Glutamatergic neuron (in vitro differentiated cells): ENCODE data around the gene ESRRA. TPM values are rescaled to one million over a fixed set of nuclear protein-coding genes. Genes with fewer than 3 reads are reported as not detected.
A peak's percentile ranks its signal among the peaks of the same experiment; 100 is the strongest.

Source experiments
- DNase-seq: peaks from one replicate; pipeline ENCODE4 v3.0.0; 2022
- H3K27ac Mint-ChIP-seq: one replicate; pipeline ENCODE4 v1.8.0; 2020; ENCODE audit warnings: mild to moderate bottlenecking, mixed read lengths, inconsistent platforms; ENCODE audit not compliant: unreplicated experiment
- H3K27me3 Mint-ChIP-seq: one replicate; pipeline ENCODE4 v1.8.0; 2020; ENCODE audit warnings: mild to moderate bottlenecking, moderate library complexity, mixed read lengths, inconsistent platforms; ENCODE audit not compliant: unreplicated experiment
- H3K36me3 Mint-ChIP-seq: one replicate; pipeline ENCODE4 v1.8.0; 2020; ENCODE audit warnings: mild to moderate bottlenecking, mixed read lengths, inconsistent platforms; ENCODE audit not compliant: unreplicated experiment
- H3K4me1 Mint-ChIP-seq: one replicate; pipeline ENCODE4 v1.8.0; 2020; ENCODE audit warnings: mild to moderate bottlenecking, low read depth, mixed read lengths, inconsistent platforms; ENCODE audit not compliant: unreplicated experiment
- H3K4me3 Mint-ChIP-seq: one replicate; pipeline ENCODE4 v1.8.0; 2020; ENCODE audit warnings: mild to moderate bottlenecking, mixed read lengths, inconsistent platforms; ENCODE audit not compliant: unreplicated experiment
- H3K9me3 Mint-ChIP-seq: one replicate; pipeline ENCODE4 v1.8.0; 2020; ENCODE audit warnings: mild to moderate bottlenecking, moderate library complexity, mixed read lengths, inconsistent platforms; ENCODE audit not compliant: unreplicated experiment
- CTCF ChIP-seq: fragments of 200-600 bp; sonication (generic); IDR thresholded peaks from one replicate; pipeline ENCODE4 v1.5.0; 2021; ENCODE audit not compliant: partially characterized antibody, unreplicated experiment
- total RNA-seq: library from RNA; stranded (reverse); fragmentation: NEBNext Ultra II Directional; extraction: Animal tissue kit (Norgen Biotek cat#: 25700); gene quantifications from one replicate; pipeline ENCODE4 v1.2.1, GENCODE V29; 2021; ENCODE audit not compliant: unreplicated experiment

ESRRA gene
- total RNA-seq, 1 donor from 2014 or later = 69.9 TPM

GRCh38 chr11:64347193-64347867, 42.0 kb downstream of the ESRRA start:
- Mint-ChIP-seq H3K4me3 (no peak overlapping the region), H3K27ac (peak overlapping the region; percentile 38), H3K27me3 (peaks cover 11% of the 10 kb centered on the region), H3K36me3 (no peaks in the 10 kb centered on the region), H3K4me1 (peaks cover 5% of the 10 kb centered on the region), H3K9me3 (peaks cover 9% of the 10 kb centered on the region)
- DNase-seq = no peak
- TF ChIP-seq CTCF = no peak

- no peaks in the 10 kb centered on the region for H3K36me3 Mint-ChIP-seq
- TF ChIP-seq CTCF = no peak
- DNase-seq = peak; percentile 63
- H3K4me3 Mint-ChIP-seq = no peak overlapping the region
- peak overlapping the region; percentile 55 for H3K27ac Mint-ChIP-seq
- peaks cover 9% of the 10 kb centered on the region for H3K27me3 Mint-ChIP-seq
- H3K4me1 Mint-ChIP-seq = peaks cover 3% of the 10 kb centered on the region
- H3K9me3 Mint-ChIP-seq = peaks cover 9% of the 10 kb centered on the region
Measured at GRCh38 chr11:64348383-64349024, 43.2 kb downstream of the ESRRA start.

GRCh38 chr11:64349025-64349387, 43.7 kb downstream of the ESRRA start:
- H3K36me3 Mint-ChIP-seq = no peaks in the 10 kb centered on the region
- H3K9me3 Mint-ChIP-seq = peaks cover 9% of the 10 kb centered on the region
- no peak for TF ChIP-seq CTCF
- no peak for DNase-seq
- H3K27me3 Mint-ChIP-seq = peaks cover 9% of the 10 kb centered on the region
- no peak overlapping the region for H3K4me3 Mint-ChIP-seq
- H3K4me1 Mint-ChIP-seq = peaks cover 3% of the 10 kb centered on the region
- H3K27ac Mint-ChIP-seq = peak overlapping the region; percentile 55

GRCh38 chr11:64349404-64349803, 44.1 kb downstream of the ESRRA start:
- Mint-ChIP-seq H3K27me3 (peaks cover 9% of the 10 kb centered on the region), H3K27ac (no peak overlapping the region), H3K36me3 (no peaks in the 10 kb centered on the region), H3K4me1 (peaks cover 3% of the 10 kb centered on the region), H3K4me3 (no peak overlapping the region), H3K9me3 (peaks cover 9% of the 10 kb centered on the region)
- TF ChIP-seq CTCF = no peak
- no peak for DNase-seq

- H3K9me3 Mint-ChIP-seq = peaks cover 5% of the 10 kb centered on the region
- DNase-seq = no peak
- no peaks in the 10 kb centered on the region for H3K36me3 Mint-ChIP-seq
- H3K27ac Mint-ChIP-seq = no peak overlapping the region
- peaks cover 3% of the 10 kb centered on the region for H3K27me3 Mint-ChIP-seq
- no peak for TF ChIP-seq CTCF
- no peak overlapping the region for H3K4me3 Mint-ChIP-seq
- peaks cover 3% of the 10 kb centered on the region for H3K4me1 Mint-ChIP-seq
Measured at GRCh38 chr11:64351136-64351631, 45.9 kb downstream of the ESRRA start.
